Stimulated activated naive CD4-positive, alpha-beta T cell (primary cell): ENCODE data around the gene IGLON5.

Experiments
- DNase-seq, 6 experiments: peaks; one replicate each; lab custom pipeline; 2025; lab: John Stamatoyannopoulos, UW

Gene IGLON5

GRCh38 chr19:51317968-51318367 is 6.5 kb downstream of the IGLON5 start:
- DNase-seq: no peak

GRCh38 chr19:51318687-51319648 is 7.5 kb downstream of the IGLON5 start:
- no peak for DNase-seq

GRCh38 chr19:51319649-51320279 is 8.3 kb downstream of the IGLON5 start:
- DNase-seq: no peak

- DNase-seq: no peak
Measured at GRCh38 chr19:51320280-51320657, 8.8 kb downstream of the IGLON5 start.

GRCh38 chr19:51321799-51322198 is 10.4 kb downstream of the IGLON5 start:
- no peak for DNase-seq

GRCh38 chr19:51323481-51324166 is 12.2 kb downstream of the IGLON5 start:
- no peak for DNase-seq

GRCh38 chr19:51324167-51324481 is 12.7 kb downstream of the IGLON5 start:
- DNase-seq: no peak

- DNase-seq: no peak
Measured at GRCh38 chr19:51325161-51325976, 13.9 kb downstream of the IGLON5 start.

GRCh38 chr19:51326216-51327065 is 15.0 kb downstream of the IGLON5 start:
- no peak for DNase-seq

GRCh38 chr19:51327066-51328001 is 15.9 kb downstream of the IGLON5 start:
- peak in 5 of 6 experiments; percentile 8 to 30 (median 23) for DNase-seq

- no peak for DNase-seq
Measured at GRCh38 chr19:51329411-51329810, 18.0 kb downstream of the IGLON5 start.

- DNase-seq: no peak
Measured at GRCh38 chr19:51330366-51330765, 18.9 kb downstream of the IGLON5 start.

- no peak for DNase-seq
Measured at GRCh38 chr19:51331193-51331592, 19.7 kb downstream of the IGLON5 start.

- no peak for DNase-seq
Measured at GRCh38 chr19:51331716-51332115, 20.3 kb downstream of the IGLON5 start.

GRCh38 chr19:51333836-51334460 is 22.5 kb downstream of the IGLON5 start:
- DNase-seq: no peak

- DNase-seq: no peak
Measured at GRCh38 chr19:51337141-51337860, 25.9 kb downstream of the IGLON5 start.

GRCh38 chr19:51337861-51338562 is 26.6 kb downstream of the IGLON5 start:
- no peak for DNase-seq
